ENCODE results near the gene RASGRF2.

RASGRF2 gene

DNA sequence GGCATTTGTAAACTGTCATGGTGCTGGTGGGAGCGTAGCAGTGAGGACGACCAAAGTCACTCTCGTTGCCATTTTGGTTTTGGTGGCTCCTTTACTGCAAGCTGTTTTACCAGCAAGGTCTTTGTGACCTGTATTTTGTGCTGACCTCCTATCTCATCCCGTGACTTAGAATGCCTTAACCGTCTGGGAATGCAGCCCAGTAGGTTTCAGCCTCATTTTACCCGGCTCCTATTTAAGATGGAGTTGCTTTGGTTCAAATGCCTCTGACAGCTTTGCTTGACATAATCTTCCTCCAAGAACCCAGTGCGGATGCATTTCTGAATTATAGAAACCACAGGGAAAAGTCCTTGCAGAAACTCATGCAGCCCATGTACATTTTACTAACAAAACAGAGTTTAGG lies 3.9 kb upstream of the RASGRF2 start:
- no peak for DNase-seq

DNA sequence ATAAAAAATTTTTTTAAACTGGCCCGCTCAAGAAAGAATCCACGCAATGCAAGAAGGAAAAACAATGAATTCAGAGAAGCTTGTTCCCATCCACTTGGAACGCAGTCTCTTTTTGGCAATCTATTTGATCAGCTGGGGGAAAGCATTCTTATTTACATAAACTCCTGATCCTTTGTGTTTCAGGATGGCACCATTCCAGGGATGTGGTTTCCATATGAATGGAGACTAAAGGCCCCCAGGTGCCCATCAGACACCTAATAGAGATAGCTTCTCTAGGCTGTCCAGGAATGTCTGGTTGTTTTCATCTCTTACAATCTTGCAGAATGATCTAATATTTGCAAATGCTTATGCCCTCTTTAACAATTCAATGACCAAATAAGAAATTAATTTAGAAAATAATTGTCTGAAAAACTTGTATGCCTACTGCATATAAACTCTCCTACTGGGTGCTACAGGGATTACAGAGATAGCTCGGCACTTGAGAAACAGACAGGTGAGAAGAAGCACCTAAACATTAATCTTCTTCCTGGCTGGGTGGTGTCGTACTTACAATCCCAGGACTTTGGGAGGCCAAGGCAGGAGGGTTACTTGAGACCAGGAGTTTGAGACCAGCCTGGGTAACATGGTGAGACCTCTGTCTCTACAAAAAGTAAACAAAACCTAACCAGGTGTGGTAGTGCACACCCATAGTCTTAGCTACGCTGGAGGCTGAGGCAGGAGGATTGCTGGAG lies 3.0 kb upstream of the RASGRF2 start:
- peak; percentile 91 to 93 for DNase-seq

DNA sequence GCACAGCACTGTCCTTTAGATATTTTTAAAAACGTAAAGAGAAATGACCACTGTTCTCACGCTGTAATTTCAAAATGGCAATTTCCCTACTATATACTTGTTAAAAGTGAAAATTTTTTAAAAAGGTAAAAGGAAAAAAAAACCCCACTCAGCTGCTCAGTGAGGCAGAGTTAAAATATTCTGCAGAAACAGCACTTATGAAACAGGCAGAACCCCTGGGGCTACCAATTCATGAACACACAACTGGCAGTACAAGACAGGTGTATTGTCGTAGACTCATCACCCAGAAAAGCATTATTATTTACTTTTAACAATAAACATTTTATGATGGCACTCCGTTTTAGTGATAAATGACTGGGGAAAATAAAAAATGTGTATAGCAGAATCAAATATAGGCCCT lies 1.5 kb upstream of the RASGRF2 start:
- DNase-seq, result no peak

DNA sequence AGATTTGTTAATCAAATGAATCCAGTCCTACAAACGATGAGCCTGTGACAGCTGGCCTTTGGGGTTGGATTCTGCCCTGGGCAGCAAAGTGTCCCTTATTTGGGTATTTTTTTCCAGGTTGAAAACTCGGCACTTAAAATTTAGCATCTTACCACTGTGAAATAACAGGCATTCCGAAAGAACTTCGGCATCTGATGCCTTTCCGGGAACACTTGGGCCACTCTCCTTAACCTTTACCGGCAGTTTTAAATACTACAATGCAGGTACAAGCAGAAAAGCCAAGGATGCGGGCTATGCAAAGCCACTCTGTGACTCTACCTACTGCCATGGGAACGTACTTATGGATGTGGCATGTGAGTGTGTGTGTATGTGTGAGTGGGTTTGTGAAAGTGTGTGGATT lies 1.0 kb upstream of the RASGRF2 start:
- no peak for DNase-seq

DNA sequence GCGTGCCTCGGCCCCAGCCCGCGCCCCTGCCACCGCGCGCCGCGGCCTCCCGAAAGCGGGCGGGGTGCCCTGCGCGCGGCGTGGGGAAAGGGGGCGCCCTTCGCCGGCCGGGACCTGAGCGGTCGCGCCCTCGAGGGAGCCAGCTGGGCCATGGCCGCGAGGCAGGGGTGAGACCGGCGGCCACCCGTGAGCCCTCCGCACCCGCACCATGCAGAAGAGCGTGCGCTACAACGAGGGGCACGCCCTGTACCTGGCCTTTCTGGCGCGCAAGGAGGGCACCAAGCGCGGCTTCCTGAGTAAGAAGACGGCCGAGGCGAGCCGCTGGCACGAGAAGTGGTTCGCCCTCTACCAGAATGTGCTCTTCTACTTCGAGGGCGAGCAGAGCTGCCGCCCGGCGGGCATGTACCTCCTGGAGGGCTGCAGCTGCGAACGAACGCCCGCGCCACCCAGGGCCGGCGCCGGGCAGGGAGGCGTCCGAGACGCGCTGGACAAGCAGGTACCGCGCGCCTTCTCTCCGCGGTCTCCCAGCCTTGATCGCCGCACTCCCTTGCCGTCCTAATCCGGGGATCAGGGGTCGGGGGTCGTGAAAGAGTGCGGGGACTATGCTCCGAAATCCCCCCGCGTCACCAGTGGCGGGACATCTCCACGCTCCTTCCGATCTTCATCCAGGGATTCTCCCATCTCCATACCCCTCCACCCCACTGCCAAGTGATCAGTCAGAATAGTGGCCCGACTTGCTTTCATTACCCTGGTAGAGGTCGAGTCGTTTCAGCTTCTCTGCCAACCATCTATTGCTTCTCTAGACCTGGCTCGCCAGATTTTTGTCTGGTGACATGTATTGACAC lies 590 bp downstream of the RASGRF2 start:
- DNase-seq, result no peak

DNA sequence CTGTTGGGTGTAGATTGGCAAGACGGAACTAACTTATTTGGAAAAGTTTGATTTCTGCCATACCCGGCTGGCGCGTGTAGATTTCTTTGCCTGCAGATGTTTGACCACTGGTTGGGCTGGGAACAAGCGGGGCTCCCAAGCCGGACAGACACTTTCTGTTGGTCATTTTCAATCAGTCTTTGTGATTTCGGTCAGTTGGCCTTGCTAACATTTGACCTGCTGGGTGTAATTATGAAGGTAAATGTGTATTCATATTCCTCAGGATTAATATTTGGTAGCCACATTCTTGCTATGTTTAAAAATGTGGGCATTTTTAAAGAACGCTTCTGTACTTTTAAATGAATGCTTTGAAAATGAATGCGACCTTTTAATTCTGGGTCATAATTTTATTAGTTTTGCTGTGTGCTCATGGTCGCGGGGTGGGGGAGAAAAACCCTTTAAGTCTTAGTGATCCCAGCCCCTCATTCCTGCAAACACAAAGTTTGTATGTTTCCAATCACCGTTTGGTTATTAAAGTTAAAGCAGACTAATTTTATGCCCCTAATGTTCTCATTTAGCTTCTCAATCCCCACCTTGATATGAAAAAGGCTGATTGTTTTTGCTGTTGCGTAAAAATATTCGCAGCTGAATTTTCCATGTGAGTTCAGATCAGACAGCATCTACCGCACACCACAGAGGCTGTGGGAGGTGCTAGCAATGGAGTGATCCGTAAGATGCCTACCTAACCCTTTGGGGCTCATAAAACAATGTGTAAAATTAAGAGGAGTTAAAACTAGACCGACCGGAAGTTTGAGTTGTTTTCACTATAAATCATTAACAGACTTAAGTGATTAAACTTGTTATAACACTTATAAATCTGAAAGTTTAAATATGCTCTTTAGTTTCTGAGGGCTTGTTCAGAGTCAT lies 1.5 kb downstream of the RASGRF2 start:
- no peak for DNase-seq

DNA sequence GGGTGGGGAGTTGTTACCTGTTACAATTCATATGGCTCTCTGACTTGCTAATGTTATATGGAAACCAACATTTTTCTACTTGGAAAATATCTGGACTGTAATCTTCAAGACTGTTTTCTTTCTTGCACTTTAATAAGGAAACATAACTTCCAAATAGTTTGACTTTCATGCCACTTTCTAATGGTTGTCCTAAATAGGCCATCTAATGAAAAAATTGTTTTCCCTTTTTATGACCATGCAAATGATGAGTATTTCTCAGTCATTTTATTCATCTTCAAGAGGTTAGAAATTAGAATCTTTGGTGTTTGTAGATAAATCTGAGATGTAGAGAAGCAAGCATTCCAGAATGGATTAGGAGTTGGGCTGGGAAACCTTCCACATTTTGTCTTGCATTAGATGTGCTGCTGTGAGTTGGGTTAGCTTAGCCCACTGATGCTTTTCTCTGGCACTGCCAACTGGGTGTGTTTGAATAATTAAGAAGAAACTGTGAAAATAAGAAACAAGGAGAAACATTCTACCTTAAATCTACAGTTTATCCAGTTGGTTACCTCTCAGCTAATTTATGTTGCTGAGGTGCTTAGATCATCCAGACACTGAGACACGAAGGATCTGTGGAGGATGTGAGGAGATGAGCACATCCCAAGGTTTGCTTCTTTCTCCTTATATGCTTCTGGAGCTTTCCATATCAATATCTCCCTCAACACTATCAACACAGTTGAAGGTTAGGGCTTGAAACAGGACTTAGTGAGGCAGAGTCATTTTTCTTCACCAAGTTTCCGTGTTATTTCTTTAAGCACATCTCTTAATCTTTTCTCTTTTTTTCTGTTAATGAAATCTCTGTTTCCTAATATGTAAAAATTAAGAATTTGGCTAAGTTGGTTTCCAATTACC lies 2.7 kb downstream of the RASGRF2 start:
- no peak for DNase-seq

DNA sequence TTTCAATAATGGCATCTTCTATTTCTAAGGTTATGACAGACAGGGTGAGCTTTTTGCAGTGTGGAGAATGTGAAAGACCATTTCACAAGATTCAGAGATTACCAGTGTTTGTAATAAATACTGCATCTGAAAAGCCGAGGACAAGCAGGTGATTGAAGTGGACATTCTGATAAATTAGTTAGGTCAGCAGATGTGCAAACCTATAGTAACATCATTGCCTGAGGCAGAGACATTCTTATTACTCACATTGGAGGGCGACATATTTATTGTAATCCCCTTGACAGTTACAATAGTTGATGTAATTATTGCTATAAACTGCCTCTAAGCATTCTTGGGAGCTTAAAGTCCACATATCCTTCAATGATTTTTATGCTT lies 3.3 kb downstream of the RASGRF2 start:
- no peak for DNase-seq

DNA sequence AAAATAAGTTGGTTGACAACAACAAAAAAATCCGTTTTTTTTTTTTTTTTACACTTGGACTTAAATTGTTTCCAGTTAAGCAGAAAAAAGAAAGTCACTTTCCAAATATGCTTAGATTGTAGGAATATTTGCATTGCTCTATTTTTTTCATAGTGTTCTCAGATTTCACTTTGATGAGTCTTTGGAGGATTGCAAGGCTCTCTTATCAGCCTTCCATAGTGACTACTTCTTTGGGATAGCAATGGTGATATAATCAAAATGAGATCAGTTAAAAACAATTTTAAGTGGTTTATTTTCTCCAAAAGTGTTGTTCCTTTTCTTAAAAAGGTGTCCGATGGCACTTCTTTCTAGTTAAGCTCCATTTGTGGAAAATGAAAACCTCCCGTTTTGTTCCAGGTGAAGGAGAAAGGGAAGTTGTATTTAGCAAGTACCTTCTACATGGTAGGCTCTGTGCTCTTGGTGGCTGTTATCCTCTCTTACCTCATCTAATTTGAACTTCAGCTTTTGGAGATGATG lies 3.9 kb downstream of the RASGRF2 start:
- no peak for DNase-seq

DNA sequence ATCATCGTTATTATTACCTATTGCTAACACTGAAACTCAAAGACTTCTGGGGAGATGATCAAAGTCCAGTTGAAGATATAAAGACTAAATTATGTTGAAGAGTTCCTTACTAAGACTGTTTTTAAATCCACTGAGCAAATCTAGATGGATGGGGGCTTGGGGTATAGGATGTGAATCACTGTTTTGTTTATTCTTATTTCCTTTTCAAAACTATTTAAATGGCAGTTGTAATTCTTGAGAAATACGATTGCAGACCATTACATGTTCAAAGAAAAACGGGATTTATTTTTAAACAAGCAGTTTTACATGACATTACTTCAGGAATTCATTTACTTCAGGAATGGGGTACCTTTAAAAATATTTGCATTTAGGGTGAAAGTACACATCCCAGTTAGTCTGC lies 4.3 kb downstream of the RASGRF2 start:
- DNase-seq, result no peak

DNA sequence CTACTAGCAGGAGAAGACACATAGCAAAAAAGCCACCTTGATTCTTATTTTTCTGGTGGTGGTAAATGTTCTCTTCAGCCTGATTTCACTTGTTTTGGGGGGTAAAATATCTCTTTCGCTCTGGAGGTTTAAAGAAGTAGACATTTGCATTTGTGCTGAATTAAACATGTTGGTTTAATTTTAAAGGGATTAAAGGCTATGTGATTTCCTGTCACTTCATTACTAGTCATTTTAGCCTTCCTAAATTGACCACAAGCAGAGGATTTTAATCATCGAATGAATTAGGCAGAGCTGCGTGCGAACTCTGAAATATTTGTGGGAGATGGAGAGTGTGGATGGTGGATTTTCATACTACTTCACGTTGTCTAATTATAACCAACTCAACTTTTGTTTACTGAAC lies 4.8 kb downstream of the RASGRF2 start:
- DNase-seq, result no peak

DNA sequence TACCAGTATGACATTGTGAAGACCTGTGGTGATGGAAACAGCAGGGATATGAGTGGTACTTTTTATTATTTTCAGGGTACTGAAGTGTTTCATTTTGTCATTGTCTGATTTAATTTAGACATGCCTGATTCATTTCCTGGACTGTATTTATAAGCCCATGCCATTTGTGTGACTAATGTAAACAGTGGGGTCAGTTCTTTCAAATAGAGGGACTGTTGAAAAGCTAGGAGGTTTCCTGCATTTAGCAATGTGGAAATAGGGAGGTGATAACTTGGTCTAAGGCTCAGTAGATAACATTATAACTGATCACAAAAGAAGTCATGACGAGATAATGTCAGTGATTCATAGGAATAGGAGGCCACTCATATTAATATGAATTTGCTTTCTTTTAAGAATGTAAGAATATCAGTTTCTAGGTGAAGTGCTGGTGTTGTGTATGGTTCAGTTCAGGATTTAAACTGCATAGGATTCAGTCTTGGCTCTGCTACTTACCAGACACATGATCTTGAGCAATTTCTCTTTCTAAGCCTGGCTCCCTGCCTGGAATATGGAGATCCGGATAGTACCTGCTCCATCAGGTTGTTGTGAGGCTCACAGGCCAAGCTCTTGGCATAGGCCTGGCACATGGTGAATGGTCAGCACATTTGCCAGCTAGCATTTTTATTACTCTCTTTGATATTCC lies 7.5 kb downstream of the RASGRF2 start:
- no peak for DNase-seq

DNA sequence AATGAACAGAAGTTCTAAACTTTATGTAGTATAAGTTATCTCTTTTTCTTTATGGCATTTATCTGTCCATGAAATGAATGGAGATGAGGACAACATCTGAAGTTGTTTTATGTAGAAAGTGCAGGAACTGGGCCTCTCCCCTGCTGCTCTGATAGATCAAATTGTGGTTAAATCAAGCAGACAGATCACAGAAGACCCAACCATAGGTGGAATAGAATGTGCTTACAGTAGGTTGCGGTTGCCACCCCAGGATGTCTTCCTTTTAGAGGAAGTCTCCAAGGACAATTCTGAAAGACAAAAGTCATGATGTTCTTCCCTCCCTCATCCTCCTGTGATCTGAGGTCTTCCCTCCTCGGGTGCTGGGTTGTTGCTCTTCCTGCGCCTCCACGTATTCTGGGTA lies 12.9 kb downstream of the RASGRF2 start:
- DNase-seq, result no peak

DNA sequence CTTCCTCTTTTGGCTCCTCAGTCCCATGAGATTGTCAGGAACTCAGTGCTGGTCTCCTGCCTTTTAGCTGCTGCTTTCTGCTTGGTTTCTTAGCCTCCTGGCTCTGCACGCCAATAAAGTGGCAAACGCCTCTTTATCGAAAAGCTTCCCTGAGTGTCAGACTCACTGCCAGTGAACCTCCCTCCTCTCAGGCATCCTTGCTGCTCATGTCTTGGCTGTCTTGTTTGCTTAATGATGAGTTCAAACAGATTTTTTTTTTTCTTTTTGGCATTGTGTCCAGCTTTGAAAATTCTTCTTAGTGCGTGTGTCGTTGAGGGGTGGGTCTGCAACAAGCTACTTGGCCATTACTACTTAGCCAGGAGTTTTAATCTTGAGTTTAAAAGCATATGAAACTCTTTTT lies 14.9 kb downstream of the RASGRF2 start:
- no peak for DNase-seq

DNA sequence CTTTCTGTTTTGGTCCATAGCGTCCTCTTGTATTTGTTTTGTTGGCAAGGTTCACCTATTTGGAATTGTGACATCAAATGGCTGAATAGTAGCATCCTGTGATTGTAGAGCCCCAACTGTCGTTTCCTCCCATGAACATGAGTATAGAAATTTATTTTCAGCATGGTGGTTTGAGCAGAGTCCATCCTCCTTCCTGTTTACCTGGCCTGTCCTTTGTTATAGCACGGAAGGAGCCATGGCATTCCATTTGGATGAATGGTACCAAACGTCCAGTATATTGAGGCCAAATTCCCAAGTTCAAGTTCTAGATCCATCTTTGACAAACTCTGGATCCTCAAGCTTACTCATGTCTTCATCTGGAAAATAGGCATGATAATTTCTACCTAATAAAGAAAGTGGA lies 16.8 kb downstream of the RASGRF2 start:
- DNase-seq, result no peak

DNA sequence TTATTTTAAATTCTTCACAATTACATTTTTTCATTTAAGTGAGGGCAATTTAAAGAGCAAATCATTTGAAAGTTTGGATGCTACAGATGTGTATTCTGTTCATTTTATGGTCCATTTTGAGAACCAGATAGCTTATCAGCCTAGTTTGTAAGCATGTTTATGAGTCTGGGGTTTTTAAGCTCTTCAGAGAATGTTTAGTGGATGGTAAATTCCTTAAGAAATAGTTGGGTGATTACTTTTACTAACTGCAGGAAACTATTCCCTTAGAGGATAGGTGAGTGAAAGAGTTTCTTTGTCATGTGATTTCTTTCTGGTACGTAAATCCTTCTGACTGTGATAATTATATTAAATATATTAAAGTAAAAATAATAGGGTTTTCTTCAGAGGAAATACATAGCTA lies 17.6 kb downstream of the RASGRF2 start:
- no peak for DNase-seq

DNA sequence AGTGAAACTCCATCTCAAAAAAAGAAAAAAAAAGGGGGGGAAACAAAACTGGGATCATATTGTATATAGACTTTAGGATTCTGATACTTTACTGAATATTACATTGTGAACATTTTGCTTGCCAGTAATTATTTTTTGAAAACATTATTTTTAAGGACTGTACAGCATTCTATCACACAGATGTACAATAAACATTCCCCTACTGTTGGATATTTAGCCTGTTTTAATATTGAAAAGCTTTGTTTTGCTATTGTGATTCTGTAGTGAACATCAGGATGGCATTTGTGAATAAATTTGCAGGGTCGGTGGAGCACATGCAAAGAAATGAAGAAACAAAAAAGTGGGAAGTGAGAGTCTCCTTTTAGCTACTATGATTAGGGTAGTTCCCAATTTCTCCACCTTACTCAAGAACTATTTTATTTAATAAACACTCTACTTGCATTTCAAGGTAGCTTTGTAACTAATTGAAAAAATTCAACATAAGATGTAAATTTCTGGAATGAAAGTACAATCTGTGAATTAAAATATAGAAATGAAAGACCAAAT lies 18.7 kb downstream of the RASGRF2 start:
- DNase-seq, result no peak

DNA sequence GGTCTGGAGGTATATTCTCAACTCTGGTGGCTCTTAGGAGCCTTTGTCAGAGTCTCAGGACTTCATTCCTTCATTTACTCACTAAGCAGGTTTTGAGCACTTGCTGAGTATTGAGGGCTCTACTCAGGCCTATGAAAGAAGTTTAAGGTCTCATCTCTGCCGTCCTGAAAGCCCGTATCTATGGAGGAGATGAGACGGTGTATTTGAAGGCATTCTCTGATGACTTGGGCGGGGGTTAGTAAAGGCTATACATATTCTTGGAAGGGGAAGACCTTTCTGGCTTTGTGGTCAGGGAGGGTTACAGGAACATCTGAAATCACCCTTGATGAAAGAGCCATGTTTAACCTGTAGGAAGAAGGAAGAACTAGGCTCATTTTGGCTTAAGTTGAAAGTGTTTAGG lies 21.9 kb downstream of the RASGRF2 start:
- DNase-seq, result no peak

DNA sequence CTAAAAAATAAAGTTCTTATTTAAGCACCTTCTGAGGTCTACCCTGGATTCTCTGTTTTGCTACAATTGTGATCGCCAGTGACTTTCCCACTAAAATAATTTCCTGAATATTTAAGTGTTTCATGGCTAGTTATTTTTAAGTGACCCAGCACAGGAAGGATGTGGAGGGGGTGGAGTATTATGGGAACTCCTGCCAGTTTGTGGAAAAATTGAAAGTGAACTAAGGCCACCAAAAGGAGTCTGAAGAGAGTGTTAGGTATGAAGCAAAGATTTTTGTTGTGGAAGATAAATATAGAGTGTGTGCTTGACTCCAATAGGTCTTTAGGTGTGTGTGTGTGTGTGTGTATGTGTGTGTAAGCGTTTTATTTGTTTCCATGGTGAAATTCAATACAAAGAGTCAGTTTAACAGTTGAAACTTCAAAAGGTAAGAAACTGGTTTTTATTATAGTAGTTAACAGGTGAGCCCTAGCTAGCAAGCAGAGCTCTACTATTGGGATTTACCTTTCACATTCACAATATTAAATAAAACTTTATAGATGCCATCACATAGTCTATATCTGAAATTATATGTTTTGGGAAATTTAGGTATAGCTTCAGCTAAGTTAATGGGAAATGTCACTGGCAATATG lies 25.6 kb downstream of the RASGRF2 start:
- DNase-seq, result no peak

DNA sequence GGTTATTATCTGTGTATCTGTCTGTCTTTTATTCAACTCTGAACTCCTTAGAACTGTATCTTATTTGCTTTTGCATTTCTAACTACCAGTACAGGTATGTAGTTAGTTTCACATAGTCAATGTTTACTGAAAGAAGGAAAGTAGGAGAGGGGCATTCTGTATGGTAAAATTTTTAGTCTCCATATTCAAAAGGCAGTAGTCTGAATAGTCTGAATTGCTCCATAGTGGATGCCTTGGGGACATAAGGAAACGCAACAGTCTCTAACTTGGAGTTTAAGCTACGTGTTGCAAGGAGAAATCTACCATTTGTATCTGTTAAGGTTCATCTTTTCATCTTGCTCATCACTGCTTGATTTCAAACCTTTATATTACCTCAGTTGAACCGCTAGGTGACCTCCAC lies 26.2 kb downstream of the RASGRF2 start:
- no peak for DNase-seq

Data from SHP77 (cell line).